ENCODE measurements around the gene NINJ1. TPM values are rescaled to one million over a fixed set of nuclear protein-coding genes. Genes with fewer than 3 reads are reported as not detected.
A peak's percentile ranks its signal among the peaks of the same experiment; 100 is the strongest.

The NINJ1 gene
- total RNA-seq, 1 donor from 2014 or later: 26.4 TPM

DNA sequence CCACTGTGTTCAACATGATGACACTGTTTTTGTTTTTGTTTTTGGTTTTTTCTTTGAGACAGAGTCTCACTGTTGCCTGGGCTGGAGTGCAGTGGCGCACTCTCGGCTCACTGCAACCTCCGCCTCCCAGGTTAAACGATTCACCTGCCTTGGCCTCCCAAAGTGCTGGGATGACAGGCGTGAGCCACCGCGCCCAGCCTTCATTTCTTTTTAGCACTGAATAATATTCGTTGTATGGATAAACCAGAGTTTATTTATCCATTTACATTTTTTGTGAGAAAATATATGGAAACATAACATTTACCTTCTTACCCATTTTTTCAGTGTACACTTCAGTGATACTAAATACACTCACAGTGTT, 33.8 kb downstream of the NINJ1 start:
- DNase-seq (ENCODE audit: low read depth in 2 of 2): no peak

DNA sequence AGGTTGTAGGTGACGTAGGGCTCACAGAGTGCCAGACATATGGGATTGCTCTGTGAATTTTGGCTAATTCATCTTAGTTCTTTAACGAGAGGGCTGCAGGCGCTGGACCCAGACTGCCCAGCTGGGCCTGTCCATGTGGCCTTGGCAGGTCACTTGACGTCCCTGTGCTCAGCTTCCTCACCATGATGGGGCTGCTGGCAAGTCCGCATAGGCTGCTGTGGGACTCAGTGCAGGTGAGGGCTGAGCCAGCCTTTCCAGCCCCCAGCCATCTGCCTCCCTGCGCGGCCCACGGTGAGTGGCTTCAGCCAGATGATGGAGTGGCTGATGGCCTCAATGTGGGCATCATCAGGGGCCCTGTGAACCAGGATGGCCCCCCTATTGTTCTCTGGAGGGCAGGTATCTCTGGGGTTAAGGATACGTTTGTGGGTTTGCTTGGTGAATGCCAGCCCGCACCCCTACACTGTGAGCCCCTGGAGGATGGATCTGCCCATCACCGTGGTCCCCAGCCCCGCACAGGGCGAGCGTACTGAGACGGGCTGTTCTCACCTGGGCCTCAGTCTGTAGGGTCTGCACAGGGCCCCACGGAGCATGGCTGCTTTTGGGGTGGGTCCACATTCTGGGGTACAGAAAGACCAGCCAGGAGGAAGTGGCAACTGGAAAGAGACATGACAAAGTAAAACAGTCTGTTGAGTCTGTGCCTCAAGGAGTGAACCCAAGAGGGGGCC, 34.3 kb downstream of the NINJ1 start:
- no peak for DNase-seq (ENCODE audit: low read depth in 2 of 2)

DNA sequence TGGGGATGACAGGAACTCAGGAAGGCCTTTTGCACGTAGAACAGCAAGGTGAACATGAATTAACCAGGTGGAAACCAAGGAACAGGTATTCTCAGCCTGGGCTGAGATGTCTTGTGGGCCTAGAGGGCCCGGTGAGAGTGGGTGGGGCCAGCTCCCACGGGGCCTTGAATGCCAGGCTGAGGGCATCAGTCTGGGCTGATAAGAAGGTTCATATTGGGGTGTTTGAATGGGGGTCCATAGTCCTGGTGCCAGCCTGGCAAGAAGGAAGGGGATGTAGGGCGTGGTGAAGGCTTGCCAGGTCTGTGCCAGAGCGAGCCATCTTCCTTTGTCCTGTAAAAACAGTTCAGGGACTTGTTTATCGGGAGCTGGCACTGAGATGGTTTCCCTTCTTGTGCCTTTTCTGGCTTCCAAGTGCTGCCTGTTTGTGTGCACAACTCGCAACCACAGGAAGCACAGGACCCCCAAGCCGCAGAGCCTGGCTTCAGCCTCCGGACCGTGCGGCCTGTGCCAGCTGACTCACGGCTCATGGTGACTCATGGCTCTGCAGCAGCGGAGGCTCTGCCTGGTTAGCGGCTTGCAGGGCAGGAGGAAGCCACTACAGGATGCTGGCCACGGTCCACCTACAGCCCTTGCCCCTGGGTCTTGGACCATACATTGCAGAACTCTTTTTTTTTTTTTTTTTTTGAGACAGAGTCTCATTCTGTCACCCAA, 35.7 kb downstream of the NINJ1 start:
- peak; percentile 79 to 98 for DNase-seq (ENCODE audit: low read depth in 2 of 2)

DNA sequence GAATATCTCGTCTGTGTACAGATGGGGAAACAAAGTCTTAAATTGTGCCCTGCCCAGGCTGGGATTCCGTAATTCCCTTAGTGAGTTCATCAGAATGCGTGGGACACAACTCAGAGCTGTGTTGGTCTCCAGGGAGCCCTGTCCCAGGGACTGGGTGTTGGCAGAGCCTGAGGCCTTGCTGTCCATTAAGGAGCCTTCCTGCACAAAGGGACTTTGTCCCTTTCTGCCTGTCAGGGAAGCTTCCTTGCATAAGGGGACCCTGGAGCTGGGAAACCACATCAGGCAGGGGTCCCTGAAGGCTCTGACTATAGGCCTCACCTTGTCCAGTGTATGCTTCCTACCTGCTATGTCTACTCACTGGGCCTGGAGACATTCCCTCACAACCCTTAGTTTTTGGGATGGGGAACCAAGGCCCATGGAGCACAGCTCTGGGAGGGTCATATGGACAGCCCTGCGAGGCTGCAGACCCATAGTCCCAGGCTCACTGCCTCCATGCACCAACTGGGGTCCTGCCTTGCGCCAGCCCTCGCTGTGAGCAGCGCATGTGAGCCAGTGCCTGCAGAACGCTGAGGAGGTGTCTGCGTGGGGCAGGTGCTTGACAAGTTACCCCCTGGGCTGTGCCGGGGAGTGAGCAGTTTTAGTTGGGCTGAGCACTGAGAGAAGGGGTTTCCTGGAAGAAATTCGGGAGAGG, 36.4 kb downstream of the NINJ1 start:
- no peak for DNase-seq (ENCODE audit: low read depth in 2 of 2)

DNA sequence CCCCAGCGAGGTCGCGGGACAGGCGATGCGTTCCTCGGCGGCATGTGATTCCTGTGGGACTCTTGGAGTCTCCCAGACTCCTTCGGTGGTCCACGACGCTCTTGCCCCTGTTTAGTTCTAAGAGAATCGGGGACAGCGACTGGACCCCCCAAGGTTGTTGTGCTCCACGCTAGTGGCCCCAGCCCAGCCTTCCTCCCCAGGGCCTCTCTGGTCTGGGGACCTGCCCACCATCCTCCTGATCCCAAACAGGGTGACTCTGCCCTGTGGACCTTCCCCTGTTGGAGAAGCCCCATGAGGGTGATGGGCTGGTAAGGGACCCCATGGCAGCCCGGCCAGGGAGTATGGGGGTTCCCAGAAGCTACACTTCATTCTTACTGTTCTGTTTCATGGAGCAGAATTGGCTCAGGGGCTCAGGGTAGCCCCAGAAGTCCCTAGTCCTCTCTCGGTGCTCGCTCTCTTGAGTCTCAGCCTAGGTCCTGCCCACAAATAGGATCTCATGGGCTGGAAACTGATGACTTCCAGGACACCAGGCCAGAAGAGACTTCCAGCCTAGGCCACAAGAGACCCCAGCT, 37.2 kb downstream of the NINJ1 start:
- DNase-seq (ENCODE audit: low read depth in 2 of 2): no peak

DNA sequence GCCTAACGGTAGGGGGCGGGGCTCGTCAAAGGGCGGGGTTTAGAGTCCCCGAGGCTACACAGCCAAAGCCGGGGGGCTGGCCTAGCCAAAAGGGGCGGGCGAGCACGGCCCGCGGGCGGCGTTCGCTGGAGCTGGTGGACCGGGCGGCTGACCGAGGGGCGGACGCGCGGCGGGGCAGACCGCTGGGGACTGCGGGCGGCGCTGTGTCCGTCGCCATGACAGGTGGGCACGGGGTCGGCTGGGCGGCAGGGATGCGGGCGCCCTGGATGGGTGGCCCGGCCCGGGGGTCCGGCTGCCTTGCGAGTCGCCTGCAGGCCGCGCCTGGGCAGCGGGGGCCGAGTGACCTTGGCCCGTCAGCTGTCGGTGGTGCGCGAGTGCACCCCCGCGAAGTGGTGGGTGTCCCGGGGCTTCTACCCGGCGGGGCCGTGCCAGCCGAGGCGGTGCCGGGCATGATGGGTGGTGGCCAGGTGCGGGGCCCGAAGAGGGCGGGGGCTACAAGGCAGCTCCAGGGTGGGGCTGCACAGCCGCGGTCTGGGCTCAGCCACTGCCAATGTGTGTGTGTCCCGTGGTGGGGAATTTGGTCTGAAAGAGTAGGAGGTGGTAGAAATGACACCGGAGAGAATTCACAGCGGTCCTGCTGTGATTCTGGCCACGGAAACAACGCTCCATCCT, 37.8 kb downstream of the NINJ1 start, which contains the start of gene CARD19:
Gene CARD19 (plus strand): TSS at position 87 of the 672 bp plus-strand sequence. CDS start 129 bp downstream, at position 216.
- DNase-seq (ENCODE audit: low read depth in 2 of 2): peak in 1 of 2 donors; percentile 46

DNA sequence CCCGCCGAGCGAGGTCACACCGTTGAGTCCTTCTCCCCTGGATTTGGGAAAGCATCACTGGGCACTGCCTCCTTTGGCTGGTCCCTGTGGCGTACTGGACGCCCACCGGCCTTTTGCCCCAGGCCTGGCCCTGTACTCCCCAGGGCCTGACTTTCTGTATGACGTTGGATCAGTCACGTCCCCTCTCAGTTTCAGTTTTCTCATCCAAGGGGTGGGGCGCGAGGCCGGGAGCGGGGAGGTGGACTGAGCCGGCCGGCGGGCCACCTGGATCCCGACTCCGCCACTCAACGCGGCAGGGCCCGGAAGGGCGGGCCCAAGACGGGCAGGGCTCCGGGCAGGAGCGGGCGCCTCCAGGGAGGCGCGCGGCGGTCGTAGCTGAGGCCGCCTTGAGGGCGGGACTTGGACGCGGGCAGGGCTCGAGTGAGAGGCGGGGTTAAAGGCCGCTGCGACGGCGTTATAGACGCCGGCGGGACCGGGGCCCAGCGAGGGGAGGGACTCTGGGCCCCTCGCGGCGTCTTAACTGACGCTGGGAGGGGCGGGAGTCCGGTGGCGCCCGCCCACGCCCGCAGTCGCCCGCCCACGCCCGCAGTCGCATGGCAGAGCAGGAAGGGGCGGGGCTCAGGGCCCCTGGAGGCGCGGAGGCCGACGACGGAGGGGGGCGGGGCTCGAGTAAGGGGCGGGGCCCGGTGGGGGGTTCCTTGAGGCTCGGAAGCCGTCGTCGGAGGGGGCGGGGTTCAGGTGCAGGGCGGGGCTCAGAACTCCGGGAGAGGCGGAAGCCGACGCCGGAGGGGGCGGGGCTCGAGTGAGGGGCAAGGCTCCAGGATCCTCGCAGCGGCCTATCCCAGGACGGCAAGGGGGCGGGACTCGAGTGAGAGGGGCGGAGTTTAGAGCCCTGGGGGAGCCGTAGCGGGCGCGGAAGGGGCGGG, 38.6 kb downstream of the NINJ1 start:
- DNase-seq (ENCODE audit: low read depth in 2 of 2): peak; percentile 95 to 99

DNA sequence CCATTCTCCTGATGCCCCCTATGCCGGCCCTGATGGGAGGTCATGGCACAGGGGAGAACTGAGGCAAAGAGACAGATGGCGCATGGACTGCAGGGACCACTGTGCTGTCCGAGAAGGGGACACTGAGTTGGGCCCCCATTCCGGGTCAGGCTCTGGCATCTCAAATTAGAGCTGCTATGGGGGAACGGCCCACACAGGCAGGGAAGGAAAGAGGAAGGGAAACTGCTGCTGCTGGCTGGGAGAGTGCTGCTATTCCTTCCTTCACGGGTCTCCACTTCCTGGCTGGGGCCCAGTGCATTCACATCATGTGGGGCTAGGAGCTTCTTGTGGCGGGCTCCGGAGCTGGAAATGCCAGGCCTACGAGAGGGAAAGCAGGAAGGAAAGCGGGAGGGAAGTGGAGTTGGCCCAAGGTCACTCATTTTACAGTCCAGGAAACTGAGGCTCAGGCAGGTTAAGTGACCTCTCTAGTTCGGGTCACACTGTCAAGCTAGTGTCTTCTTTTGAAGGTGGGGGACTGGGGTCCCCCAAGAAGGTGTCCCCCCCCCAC, 39.3 kb downstream of the NINJ1 start:
- no peak for DNase-seq (ENCODE audit: low read depth in 2 of 2)

DNA sequence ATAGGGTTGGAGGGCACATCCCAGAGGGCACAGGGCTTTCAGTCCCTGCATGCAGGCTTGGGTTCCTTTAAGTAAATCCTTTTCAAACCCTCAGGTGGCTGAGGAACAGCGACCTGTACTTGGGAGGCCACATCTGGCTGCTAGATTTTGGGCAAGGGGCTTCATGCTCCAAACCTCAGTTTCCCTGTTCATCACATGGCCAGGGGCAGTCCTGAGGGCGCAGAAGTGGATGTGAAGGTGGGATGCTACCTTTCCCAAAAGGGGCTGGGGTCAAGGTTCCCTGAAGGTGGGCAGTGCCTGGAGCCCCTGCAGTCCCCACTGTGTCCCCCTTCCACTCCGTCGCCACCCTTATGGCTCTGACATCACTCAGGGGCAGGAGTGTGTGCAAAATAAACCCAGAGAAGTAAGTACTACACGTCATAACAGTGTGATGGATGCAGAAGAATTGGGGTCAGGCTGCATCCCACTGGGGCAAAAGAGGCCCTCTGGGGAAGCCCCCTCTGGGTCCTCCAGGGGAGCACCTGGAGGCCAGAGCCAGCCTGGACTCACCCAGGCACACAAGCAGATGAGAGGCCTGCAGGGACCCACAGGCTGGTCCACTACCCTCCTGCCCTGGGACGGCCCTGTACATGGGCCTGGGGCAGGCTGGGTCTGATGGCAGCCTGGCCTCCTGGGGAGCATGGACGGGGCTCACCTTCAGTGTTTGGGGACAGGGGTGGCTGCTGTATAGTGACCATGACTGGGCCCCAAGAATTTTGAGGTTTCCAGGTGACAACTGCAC, 40.0 kb downstream of the NINJ1 start:
- no peak for DNase-seq (ENCODE audit: low read depth in 2 of 2)

DNA sequence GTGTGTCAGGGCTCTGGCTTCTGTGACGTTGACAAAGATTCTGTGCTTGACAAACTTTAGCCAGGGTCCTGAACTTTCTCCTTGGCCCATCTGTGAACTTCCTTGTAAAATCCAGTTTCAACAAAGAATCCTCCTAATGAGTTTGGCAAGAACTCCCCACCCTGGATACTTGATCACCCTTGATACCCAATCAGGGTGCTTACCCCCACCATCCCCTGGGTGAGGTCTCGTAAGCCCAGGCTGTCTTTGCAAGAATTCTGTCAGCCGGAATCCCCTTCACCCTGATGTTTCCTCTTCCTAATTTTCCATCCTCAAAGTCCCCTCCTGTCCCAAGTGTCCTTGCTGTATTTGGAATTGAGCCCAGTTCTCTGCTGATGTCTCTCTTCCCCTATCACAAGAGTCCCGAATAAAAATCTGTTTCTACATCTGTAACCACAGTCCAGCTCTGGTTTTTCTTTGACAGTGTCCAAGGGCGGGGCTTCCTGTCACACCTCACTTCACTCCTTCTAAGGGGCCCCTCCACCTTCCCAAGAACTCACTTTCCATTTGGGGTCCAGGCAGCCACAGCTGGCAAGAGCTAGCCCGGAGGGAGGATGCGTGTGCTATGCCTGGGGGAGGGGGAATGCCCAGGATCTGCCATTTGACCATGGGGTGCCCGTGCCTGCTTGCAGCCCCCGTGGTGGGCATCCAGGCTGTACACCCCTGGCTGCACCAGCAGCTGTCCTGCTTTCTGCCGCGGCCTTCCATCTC, 40.7 kb downstream of the NINJ1 start:
- DNase-seq (ENCODE audit: low read depth in 2 of 2): no peak

DNA sequence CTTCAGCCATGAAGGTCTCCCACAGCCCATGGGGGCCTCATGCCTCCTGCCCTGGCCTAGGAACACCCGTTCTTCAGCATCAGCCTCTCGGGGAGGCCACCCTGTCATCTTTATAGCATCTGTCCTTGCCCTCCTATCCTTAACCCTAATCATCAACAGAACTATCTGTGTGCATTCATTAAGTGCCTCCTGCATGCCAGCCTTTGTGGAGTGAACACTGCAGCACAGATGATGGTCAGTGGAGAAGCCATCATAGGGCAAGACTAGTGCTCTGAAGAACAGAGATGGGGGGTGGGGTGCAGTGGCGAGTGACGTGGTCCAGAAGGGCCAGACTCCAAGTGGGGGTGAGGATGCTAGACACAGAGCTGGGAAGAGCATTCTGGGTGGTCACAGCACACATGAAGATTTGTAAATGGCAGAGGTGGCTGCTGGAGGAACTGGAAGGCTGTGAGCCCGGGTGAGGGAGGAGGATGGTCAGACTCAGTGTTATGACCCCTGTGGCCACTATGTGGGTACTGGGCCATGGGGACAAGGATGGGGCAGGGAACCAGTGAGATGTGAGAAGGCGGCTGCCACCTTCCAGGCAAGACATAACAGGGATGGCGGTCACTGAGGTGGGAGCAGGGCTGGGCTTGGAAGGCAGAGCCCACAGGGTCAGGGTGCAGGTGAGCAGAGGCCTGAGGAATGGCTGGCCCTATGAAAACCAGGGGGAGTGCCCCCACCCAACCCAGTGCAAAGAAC, 41.6 kb downstream of the NINJ1 start:
- DNase-seq (ENCODE audit: low read depth in 2 of 2): no peak

DNA sequence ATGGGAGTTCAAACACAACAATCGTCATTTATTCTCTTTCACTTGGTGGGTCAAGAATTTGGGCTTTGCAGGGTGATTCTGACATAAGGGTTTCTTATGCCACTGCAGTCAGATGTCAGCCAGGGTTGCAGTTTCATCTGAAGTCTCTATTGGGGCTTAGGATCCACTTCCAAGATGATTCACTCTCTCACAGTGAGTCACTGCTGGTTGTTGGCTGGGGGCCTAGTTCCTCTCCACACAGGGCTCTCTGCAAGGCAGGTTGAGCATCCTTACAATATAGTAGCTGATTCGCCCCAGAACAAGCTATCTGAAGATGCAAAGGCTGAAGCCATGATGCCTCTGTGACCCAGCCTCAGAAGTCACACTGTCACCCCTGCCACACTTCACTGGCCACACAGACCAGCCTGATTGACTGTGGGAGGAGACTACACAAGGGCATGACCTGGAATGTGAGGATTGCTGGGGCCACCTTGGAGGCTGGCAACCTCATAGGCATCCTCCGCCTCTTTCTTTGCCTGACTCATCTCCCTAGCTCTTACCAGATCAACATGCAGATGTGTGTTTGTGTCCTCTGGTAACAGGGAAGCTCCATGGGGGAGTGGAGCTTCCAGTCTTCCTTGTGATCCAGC, 42.5 kb downstream of the NINJ1 start:
- DNase-seq (ENCODE audit: low read depth in 2 of 2): peak in 1 of 2 donors; percentile 55

DNA sequence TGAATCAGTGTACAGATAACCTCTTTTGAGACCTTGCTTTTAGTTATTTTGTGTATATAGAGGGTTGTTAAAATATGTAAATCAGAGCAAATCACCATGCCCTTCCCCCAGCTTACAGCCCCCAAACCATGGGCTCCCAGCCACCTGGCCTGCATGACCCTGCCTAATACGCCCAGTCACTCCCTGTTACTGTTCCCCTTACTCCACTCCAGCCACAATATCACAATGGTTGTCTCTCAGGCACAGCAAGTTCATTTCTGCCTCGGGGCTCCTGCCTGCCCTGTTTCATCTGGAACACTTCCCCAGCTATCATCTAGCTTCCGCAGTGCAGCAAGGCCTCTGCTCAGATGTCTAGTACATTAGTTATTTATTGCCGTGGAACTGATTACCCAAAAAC, 43.0 kb downstream of the NINJ1 start:
- no peak for DNase-seq (ENCODE audit: low read depth in 2 of 2)

DNA sequence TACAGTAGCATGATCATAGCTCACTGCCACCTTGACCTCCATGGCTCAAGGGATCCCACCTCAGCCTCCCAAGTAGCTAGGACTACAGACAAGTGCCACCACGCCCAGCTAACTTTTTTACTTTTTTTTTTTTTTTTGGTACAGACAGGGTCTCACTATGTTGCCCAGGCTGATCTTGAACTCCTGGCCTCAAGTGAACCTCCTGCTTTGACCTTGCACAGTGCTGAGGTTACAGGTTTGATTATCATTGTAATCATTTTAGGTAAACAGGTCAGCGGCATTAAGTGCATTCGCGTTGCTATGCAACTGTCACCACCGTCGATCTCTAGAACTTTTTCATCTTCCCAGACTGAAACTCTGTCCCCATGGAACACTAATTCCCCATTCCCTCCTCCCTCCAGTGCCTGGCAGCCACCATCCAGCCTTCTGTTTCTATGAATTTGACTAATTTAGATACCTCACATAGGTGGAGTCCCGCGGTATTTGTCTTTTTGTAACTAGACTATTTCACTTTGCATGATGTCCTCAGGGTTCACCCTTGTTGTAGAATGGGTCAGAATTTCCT, 43.9 kb downstream of the NINJ1 start:
- DNase-seq (ENCODE audit: low read depth in 2 of 2): no peak

DNA sequence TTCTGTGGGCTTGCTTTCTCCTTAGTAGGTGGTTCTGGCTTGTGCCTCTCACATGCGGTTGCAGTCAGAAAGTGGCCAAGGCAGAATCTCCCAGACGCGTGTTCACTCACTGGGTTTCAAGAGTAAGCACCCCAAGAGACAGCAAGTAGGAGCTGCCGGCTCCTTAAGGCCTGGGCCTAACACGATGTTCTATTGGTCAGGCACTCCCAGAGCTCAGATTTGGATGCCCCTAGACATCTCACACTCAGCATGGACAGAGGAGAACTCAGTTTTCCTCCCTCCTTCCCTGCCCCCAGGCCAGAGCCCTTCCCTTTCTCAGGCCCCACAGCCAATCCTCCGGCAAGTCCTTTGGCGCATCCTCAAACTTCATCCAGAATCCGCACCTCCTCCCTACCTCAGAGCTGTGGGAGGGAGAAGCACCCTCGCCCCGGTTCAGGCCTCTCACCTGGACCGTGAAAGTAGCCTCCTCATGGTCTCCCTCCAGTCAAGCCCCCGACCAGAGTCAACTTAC, 44.5 kb downstream of the NINJ1 start:
- no peak for DNase-seq (ENCODE audit: low read depth in 2 of 2)

DNA sequence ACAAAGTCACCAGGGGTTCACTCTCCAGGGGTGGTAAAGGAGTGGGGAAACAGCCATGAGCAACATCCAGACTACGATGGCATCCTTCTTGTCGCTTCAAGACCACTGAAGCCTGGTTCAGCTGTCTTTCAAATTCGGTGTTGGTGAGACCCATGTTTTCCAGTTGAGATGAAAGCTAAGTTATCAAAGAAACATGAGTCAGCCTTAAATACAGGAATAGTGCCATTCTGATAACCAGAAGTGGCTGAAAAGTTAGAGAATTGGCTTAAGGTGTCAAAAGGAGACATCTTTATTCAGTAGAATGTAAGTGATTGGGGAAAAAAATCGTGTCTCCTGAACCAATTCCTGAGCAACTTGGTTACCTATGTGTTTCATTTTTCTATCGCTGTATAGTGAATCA, 45.0 kb downstream of the NINJ1 start:
- no peak for DNase-seq (ENCODE audit: low read depth in 2 of 2)

DNA sequence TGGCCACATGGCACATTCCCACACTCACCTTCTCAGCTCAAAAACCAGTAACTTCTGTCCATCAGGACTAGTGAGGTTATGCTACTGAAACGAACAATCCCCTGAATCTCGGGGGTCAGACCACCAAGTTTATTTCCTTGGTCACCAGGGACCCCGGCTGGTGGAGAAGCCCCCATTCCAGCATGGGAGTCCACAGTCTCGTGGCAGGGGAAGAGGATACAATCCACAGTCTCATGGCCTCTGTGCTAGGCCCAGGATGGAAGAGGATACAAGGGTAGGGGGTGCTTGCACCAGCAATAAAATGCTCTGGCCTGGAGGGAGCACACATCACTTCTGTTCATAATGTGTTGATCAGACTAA, 45.4 kb downstream of the NINJ1 start:
- DNase-seq (ENCODE audit: low read depth in 2 of 2): no peak

Measured in dermis microvascular lymphatic vessel endothelial cell (primary cell).